Activated T-cell treated with anti-CD3 and anti-CD28 coated beads, Interleukin-2, amount 50 U/mL, for 24 hours (primary cell): ENCODE results near the gene SPIRE2.
A peak's percentile ranks its signal among the peaks of the same experiment; 100 is the strongest.
"Not testable (repeated sequence)": the region's sequence is repeated elsewhere in the genome, so short reads cannot be mapped to it uniquely, and the experiment has no call there.

Experiments
- DNase-seq: peaks from one replicate; pipeline ENCODE4 v3.0.0-alpha.2; 2020
- H3K27ac Mint-ChIP-seq: 2 replicates; pipeline ENCODE4 v1.8.0; 2020; ENCODE audit warnings: mild to moderate bottlenecking, mixed read lengths
- H3K27me3 Mint-ChIP-seq: 2 replicates; pipeline ENCODE4 v1.8.0; 2020; ENCODE audit warnings: mixed read lengths
- H3K36me3 Mint-ChIP-seq: 2 replicates; pipeline ENCODE4 v1.8.0; 2020; ENCODE audit warnings: low read depth, mixed read lengths
- H3K4me1 Mint-ChIP-seq: 2 replicates; pipeline ENCODE4 v1.8.0; 2020; ENCODE audit warnings: low read depth, mixed read lengths
- H3K4me3 Mint-ChIP-seq: 2 replicates; pipeline ENCODE4 v1.8.0; 2020; ENCODE audit warnings: mild to moderate bottlenecking, moderate library complexity, mixed read lengths
- H3K9me3 Mint-ChIP-seq: 2 replicates; pipeline ENCODE4 v1.8.0; 2020; ENCODE audit warnings: mixed read lengths

Gene SPIRE2

DNA sequence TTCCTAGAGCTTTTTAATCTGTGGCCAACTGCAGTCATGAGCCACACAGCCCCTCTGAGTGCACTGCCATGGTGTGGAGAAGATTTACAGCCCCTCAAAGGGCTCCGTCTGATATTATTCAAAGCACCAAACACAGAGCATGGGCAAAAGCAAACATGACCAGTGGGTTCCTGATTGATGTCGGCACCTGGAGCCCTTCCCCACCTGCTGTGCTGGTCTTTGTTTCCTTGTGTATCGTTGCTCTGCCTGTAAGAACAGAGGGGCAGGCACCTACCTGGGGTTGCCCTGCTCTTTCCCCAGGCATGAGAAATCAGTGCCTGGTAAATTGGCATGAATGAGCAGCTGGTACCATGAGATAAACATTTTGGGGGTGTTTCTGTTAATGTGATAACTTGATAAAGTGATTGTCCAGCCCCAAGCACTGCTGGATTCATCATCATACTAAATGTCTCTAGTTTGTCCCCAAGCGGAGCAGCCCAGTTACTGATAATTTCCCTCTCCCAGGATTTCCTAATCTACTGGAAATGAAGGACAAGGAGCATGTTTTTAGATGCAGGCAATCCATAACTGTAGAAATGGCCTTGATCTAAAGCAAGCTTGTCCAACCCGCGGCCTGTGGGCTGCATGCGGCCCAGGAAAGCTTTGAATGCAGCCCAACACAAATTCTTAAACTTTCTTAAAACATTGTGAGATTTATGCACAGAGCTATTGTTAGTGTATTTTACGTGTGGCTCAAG lies 5.0 kb upstream of the SPIRE2 start:
- peaks cover 20% of the 10 kb centered on the region for H3K4me1 Mint-ChIP-seq
- no peak overlapping the region for H3K4me3 Mint-ChIP-seq
- no peak for DNase-seq
- H3K9me3 Mint-ChIP-seq = no peaks in the 10 kb centered on the region
- no peaks in the 10 kb centered on the region for H3K36me3 Mint-ChIP-seq
- H3K27ac Mint-ChIP-seq = no peak overlapping the region
- peaks cover 7% of the 10 kb centered on the region for H3K27me3 Mint-ChIP-seq

DNA sequence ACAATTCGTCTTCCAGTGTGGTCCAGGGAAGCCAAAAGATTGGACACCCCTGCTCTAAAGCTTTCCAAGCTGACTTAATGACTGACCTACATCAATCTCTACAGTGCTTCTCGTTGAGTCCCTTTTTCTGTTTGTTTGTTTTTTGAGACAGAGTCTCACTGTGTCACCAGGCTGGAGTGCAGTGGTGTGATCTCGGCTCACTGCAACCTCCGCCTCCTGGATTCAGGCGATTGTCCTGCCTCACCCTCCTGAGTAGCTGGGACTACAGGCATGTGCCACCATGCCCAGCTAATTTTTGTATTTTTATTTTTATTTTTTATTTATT lies 4.5 kb upstream of the SPIRE2 start:
- H3K9me3 Mint-ChIP-seq, H3K4me3 Mint-ChIP-seq, H3K36me3 Mint-ChIP-seq, H3K27ac Mint-ChIP-seq, H3K27me3 Mint-ChIP-seq, DNase-seq: not testable (repeated sequence)
- H3K4me1 Mint-ChIP-seq = peaks cover 16% of the 10 kb centered on the region

DNA sequence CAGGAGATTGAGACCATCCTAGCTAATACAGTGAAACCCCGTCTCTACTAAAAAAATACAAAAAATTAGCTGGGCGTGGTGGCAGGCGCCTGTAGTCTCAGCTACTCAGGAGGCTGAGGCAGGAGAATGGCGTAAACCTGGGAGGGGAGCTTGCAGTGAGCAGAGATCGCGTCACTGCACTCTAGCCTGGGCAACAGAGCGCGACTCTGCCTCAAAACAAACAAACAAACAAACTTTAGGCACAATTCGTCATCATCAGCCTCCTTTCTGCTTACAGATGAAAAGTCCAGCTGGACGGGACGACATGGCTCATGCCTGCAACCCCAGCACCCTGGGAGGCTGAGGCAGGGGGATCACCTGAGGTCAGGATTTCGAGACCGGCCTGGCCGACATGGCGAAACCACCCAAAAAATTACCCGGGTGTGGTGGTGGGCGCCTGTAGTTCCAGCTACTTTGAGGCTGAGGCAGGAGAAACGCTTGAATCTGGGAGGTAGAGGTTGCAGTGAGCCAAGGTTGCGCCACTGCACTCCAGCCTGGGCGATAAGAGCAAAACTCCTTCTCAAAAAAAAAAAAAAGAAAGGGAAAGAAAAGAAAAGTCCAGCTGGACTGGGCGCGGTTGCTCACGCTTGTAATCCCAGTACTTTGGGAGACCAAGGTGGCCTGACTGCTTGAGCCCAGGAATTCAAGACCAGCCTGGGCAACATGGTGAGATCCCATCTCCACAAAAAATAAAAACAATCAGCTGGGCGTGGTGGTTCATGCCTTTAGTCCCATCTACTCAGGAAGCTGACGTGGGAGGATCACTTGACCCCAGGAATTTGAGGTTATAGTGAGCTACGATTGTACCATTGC lies 1.5 kb upstream of the SPIRE2 start:
- no peaks in the 10 kb centered on the region for H3K36me3 Mint-ChIP-seq
- no peaks in the 10 kb centered on the region for H3K9me3 Mint-ChIP-seq
- H3K4me3 Mint-ChIP-seq = no peak overlapping the region
- H3K4me1 Mint-ChIP-seq = peaks cover 7% of the 10 kb centered on the region
- peaks cover 33% of the 10 kb centered on the region for H3K27me3 Mint-ChIP-seq
- H3K27ac Mint-ChIP-seq = no peak overlapping the region
- no peak for DNase-seq

DNA sequence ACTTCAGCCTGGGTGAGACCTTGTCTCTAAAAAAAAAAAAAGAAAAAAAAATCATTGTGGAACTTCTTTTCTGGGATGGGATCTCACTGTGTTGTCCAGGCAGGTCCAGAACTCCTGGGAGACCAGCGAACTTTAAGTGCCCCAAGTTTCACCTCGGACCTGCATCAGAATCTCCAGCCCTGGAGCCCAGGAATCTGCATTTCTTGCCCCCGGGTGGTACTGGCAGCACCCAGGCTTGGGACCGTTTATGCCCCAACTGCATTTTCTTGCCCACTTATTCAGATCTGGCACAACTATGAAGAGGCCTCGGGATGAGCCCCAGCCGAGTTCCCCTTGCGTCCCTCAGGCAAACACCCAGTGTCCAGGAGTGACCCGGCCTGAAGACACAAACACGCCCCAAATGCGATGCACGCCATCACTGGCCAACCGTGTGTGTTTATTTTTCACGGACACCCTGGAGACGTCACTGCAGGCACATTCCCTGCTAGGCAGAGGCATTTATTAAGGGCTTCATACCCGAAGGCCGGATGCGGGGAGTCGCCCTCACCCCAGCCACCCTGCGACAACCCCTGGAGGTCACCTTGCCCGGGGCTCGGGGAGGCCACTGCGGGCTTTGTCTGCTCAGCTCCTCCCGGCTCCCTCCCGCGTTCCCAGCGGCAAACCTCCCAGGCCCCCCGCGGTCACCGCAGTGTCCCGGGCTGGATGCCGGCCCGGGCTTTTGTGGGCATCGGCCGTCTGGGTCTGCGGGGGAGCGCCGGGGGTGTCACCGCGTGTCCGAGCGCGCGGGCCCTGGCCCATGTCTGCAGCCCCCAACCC lies 684 bp upstream of the SPIRE2 start:
- Mint-ChIP-seq H3K27me3 (peaks cover 41% of the 10 kb centered on the region), H3K36me3 (no peaks in the 10 kb centered on the region), H3K9me3 (no peaks in the 10 kb centered on the region), H3K4me3 (peak overlapping the region; percentile 63), H3K27ac (no peak overlapping the region), H3K4me1 (peaks cover 6% of the 10 kb centered on the region)
- no peak for DNase-seq

DNA sequence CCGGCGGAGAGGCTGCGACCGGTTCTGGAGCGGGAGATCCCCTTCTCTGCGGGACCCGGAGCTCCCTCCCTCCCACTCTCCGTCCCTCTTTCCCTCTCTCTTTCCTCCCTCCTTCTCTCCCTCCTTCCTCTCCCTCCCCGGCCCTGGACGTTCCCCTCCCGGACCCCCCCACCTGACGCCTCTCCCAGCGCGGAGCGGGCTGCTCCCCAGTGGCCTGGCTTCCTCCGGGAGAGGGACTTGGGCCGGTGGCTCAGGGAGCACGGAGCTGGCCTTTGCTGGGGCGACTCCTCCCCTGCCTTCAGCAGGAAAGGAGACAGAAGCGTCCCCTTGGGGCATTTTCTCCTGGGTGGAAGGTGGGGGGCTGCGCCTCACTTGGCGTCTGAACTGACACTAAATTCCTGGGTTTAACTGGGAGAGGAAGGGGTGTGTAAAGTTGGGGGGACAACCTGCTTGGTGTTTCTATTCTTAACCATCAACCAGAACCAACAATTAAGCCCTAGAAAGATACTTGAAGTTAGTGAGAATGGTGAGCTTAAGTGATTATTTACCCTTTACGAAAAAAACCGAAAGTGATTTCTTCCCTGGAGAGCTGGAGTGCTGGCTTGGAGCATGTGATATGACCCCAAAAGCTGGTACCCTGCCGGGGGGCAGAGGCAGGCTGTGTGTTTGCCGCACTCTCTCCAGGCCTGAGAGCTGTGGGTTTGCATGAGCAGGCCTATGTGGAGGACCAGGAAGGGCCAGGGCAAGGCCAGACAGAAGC lies 775 bp downstream of the SPIRE2 start:
- Mint-ChIP-seq H3K36me3 (no peaks in the 10 kb centered on the region), H3K4me3 (peak overlapping the region; percentile 65), H3K9me3 (no peaks in the 10 kb centered on the region), H3K27ac (no peak overlapping the region), H3K27me3 (peaks cover 42% of the 10 kb centered on the region), H3K4me1 (peaks cover 6% of the 10 kb centered on the region)
- no peak for DNase-seq

DNA sequence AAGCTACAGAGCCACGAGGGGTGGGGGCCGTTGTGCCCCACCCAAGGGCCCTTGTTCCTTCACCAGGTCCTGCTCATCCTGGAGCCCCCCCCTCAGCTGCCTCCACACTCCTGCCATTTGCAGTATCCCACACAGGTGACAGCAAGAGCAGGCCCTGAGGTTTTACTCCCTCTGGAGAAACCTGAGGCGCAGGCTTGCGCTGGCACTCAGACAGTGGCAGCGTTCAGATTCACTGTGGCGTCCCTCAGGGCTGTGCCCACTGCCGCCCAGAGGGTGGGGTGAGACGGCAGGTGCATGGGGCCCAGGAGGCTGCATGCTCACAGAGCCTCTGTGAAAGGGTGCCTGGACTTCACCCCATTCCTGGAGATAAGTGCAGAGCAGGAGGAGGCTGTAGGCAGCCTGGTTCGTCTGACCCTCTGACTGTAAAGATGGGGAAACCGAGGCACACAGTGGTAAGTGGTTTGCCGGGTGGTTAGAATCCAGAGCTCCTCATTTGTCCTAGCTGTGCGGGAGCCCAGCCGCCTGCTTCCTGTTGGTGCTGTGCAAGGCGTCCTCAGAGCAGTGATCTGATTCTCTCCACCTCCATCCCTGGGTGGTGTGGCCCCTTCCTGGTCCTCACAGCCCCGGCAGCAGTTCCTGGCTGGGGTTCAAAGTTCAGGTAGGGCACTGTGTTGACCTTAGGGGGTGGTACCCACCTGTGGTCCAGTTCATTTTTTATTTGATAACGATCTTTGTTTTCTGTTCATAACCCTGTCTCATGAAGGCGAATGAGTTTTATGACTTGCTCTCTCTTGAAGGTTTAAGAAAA lies 1.6 kb downstream of the SPIRE2 start:
- Mint-ChIP-seq H3K27me3 (peaks cover 42% of the 10 kb centered on the region), H3K4me3 (no peak overlapping the region), H3K4me1 (peaks cover 6% of the 10 kb centered on the region), H3K27ac (no peak overlapping the region), H3K9me3 (no peaks in the 10 kb centered on the region), H3K36me3 (no peaks in the 10 kb centered on the region)
- no peak for DNase-seq

DNA sequence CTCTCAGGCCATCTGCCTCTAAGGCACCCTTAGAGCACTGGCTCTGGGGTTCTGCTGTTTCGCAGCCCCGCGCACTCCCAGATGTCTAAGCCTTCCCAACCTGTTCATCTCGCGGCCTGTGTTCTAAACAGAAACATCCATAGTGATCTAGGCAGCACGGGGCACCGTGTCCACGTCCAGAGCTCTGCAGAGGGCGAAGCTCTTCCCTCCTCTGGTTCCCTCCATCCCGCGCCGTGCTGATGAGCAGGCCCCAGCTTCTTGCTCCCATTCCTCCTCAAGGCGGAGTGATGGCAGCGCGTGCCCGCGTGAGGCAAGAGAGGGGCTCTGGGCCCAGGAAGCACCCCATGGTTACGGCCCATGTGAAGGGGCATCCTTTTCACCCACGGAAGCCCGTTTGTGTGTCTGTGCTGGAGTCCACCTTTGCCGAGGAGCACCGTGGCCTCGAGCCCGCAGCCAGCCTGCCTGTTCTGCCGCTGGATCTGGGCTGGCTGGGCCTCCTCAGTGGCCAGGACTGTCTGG lies 3.6 kb downstream of the SPIRE2 start:
- no peak overlapping the region for H3K27ac Mint-ChIP-seq
- peaks cover 42% of the 10 kb centered on the region for H3K27me3 Mint-ChIP-seq
- peaks cover 6% of the 10 kb centered on the region for H3K4me1 Mint-ChIP-seq

DNA sequence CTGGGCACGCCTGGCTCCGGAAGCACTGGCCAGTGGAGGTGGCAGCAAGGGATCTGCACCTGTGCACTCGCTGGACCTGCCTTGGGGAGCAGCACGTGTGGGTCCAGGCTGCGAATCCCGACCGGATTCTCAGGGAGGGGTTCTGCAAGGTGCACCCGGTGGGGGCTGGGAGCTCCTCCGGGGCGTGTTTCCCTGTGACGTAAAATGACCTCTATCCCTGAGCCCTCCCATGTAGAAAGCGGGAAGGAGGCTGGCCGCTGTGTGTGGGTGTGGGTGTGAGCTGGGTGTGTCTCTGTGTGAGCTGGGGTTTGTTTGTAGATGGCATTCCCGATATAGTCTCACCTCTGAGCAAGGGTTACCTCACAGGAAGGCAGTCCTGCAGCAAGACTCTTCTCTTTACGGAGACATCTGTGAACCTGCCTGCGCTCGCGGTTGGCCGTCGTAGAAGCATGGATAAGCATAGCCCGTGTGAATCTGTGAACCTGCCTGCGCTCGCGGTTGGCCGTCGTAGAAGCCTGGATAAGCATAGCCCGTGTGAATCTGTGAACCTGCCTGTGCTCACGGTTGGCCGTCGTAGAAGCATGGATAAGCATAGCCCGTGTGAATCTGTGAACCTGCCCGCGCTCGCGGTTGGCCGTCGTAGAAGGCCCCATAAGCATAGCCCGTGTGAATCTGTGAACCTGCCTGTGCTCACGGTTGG lies 5.5 kb downstream of the SPIRE2 start:
- not testable (repeated sequence) for DNase-seq, H3K9me3 Mint-ChIP-seq, H3K36me3 Mint-ChIP-seq, H3K4me3 Mint-ChIP-seq, H3K27ac Mint-ChIP-seq
- Mint-ChIP-seq H3K27me3 (peaks cover 34% of the 10 kb centered on the region), H3K4me1 (peaks cover 16% of the 10 kb centered on the region)

More for the DNA sequence above, 3.6 kb downstream of the SPIRE2 start:
- H3K4me3 Mint-ChIP-seq = no peak overlapping the region
- no peaks in the 10 kb centered on the region for H3K36me3 Mint-ChIP-seq
- H3K9me3 Mint-ChIP-seq = no peaks in the 10 kb centered on the region
- DNase-seq = no peak

DNA sequence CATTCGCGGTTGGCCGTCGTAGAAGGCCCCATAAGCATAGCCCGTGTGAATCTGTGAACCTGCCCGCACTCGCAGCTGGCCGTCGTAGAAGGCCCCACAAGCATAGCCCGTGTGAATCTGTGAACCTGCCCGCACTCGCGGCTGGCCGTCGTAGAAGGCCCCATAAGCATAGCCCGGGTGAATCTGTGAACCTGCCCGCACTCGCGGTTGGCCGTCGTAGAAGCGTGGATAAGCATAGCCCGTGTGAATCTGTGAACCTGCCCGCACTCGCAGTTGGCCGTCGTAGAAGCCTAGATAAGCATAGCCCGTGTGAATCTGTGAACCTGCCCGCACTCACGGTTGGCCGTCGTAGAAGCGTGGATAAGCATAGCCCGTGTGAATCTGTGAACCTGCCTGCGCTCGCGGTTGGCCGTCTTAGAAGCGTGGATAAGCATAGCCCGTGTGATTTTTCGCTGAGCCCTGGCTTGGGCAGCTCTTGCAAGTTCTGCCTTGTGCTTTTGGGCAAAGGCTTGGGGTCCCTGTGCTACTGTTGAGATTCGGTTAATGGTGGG lies 6.6 kb downstream of the SPIRE2 start:
- not testable (repeated sequence) for H3K36me3 Mint-ChIP-seq, H3K9me3 Mint-ChIP-seq, DNase-seq, H3K27ac Mint-ChIP-seq, H3K4me3 Mint-ChIP-seq
- Mint-ChIP-seq H3K27me3 (peaks cover 25% of the 10 kb centered on the region), H3K4me1 (peaks cover 17% of the 10 kb centered on the region)

DNA sequence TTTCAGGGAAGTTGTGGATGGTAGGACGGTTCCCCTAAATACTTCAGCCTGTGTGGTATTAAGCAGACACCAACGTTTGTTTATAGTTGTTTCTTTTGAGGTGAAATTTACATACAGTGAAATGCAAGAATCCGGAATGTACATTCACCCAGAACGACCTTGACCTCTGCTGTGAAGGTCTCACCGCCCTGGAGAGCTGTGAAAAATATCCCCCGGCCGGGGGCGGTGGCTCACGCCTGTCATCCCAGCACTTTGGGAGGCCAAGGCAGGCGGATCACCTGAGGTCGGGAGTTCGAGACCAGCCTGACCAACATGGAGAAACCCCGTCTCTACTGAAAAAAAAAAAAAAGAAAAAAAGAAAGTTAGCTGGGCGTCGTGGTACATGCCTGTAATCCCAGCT lies 8.2 kb downstream of the SPIRE2 start:
- Mint-ChIP-seq H3K4me1 (peaks cover 22% of the 10 kb centered on the region), H3K27me3 (peaks cover 12% of the 10 kb centered on the region)
- not testable (repeated sequence) for H3K4me3 Mint-ChIP-seq, H3K27ac Mint-ChIP-seq, DNase-seq, H3K36me3 Mint-ChIP-seq, H3K9me3 Mint-ChIP-seq

DNA sequence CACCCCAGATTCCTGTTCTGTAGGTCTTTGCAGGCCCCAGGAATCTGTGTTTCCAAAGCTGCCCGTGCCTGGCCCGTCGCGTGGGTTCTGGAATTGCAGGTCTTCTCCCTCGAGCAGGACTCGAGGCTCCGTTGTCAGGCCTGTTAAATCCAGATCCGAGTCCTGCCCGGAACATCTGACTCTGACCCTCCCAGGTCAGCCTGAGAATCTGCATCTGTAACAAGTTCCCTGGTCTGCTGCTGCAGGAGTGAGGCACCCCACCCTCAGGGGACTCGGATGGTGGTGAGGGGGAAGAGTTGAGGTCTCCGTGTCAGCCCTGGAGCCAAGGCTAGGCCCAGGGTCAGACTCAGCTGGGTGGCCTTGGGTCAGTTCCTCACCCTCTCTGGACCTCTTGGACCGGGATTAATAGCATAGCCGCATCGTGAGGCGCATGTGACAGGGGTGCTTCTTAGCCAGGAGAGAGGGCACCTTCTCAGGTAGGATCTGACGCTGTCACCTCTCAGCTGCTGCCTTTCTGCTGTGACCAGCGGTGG lies 8.8 kb downstream of the SPIRE2 start:
- no peak for DNase-seq
- Mint-ChIP-seq H3K27me3 (peaks cover 6% of the 10 kb centered on the region), H3K36me3 (no peaks in the 10 kb centered on the region), H3K9me3 (no peaks in the 10 kb centered on the region), H3K4me3 (no peak overlapping the region), H3K4me1 (peaks cover 22% of the 10 kb centered on the region), H3K27ac (no peak overlapping the region)

DNA sequence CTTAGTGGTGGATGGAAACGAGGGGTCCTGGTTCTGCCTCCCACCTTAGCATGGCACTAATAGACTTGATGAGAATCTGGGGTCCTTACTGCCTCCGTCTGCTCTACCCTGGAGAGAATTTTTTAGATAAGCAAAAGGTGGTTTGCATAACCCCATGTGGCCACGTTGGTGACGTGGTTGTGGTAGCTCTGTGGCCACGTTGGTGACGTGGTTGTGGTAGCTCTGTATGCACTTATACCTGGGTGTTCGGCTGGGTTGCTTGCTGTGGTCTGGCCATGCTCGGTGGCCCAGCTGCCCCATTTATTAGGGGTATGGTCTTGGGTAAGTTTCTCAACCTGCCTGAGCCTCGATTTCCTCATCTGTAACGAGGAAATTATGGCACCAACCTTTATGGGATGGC lies 13.0 kb downstream of the SPIRE2 start:
- Mint-ChIP-seq H3K27ac (no peak overlapping the region), H3K4me3 (no peak overlapping the region), H3K36me3 (no peaks in the 10 kb centered on the region), H3K27me3 (no peaks in the 10 kb centered on the region), H3K4me1 (peaks cover 30% of the 10 kb centered on the region), H3K9me3 (no peaks in the 10 kb centered on the region)
- DNase-seq = peak; percentile 49
